Spleen (tissue), 11 donors: ENCODE measurements around the gene ABHD2. TPM values are rescaled to one million over a fixed set of nuclear protein-coding genes. Genes with fewer than 3 reads are reported as not detected.
"Not testable (repeated sequence)": the region's sequence is repeated elsewhere in the genome, so short reads cannot be mapped to it uniquely, and the experiment has no call there.

Experiments used
- DNase-seq: peaks from one replicate; pipeline ENCODE4 v3.0.0-alpha.2; 2020
- H3K27ac ChIP-seq, 8 donors: fragments of 200-600 bp; sonication (generic) in 7 of 8; 1 replicate in 4 of 8; 2 replicates in 4 of 8; pipeline versions ENCODE4 v1.5.0 to v1.8.0; 2016 to 2021; ENCODE audit warnings: inconsistent platforms in 4 of 8, mild to moderate bottlenecking in 4 of 8, moderate library complexity in 1 of 8
- H3K27me3 ChIP-seq, 7 donors: fragments of 200-600 bp; sonication (generic) in 6 of 7; replicated peaks in 1 of 7; 1 replicate in 4 of 7; 2 replicates in 3 of 7; pipeline versions ENCODE4 v1.5.0 to v1.8.0; 2016 to 2021; ENCODE audit warnings: inconsistent platforms in 3 of 7, mild to moderate bottlenecking in 1 of 7
- H3K36me3 ChIP-seq, 6 donors: fragments of 200-600 bp; sonication (generic) in 5 of 6; 1 replicate in 4 of 6; 2 replicates in 2 of 6; pipeline versions ENCODE4 v1.5.0 to v1.8.0; 2016 to 2021; ENCODE audit warnings: inconsistent platforms in 2 of 6
- H3K4me1 ChIP-seq, 6 donors: fragments of 200-600 bp; sonication (generic) in 5 of 6; 1 replicate in 3 of 6; 2 replicates in 3 of 6; pipeline versions ENCODE4 v1.5.0 to v1.8.0; 2016 to 2021; ENCODE audit warnings: inconsistent platforms in 3 of 6
- H3K4me3 ChIP-seq, 8 donors: fragments of 200-600 bp; sonication (generic) in 7 of 8; 1 replicate in 4 of 8; 2 replicates in 4 of 8; pipeline versions ENCODE4 v1.5.0 to v1.8.0; 2016 to 2021; ENCODE audit warnings: inconsistent platforms in 4 of 8, mild to moderate bottlenecking in 4 of 8, moderate library complexity in 2 of 8
- H3K9me3 ChIP-seq, 8 donors: fragments of 200-600 bp; sonication (generic) in 7 of 8; 1 replicate in 4 of 8; 2 replicates in 4 of 8; pipeline versions ENCODE4 v1.5.0 to v1.8.0; 2016 to 2021; ENCODE audit warnings: inconsistent platforms in 4 of 8
- CTCF ChIP-seq, 11 experiments: fragments of 200-600 bp in 7 of 11; fragments of 450-650 bp in 4 of 11; sonication (generic) in 4 of 11; IDR thresholded peaks in 8 of 11; conservative IDR thresholded peaks in 3 of 11; 1 replicate in 7 of 11; 2 replicates in 4 of 11; pipeline versions ENCODE4 v1.4.0 to v1.8.0; 2016 to 2021; ENCODE audit warnings: antibody characterized with exemption in 11 of 11, inconsistent platforms in 4 of 11, mild to moderate bottlenecking in 1 of 11
- POLR2A ChIP-seq, 3 donors: fragments of 450-650 bp; IDR thresholded peaks; one replicate each; pipeline ENCODE4 v1.5.1; 2017; ENCODE audit warnings: antibody characterized with exemption in 3 of 3, mild to moderate bottlenecking in 1 of 3
- POLR2AphosphoS5 ChIP-seq, 3 donors: sonication (generic); formaldehyde crosslinking; IDR thresholded peaks; one replicate each; pipeline ENCODE4 v1.5.1; 2017; ENCODE audit warnings: antibody characterized with exemption in 3 of 3
- WGBS, 5 donors: extraction: QIAGEN DNeasy Blood & Tissue Kit in 3 of 5; methylation state at CpG; one replicate each; pipeline versions ENCODE4 v1.1.5 to v1.1.7; 2013 to 2018; 5-methylcytosine and 5-hydroxymethylcytosine counted together
- intact Hi-C: fragments of 100-400 bp; cut with DNase I; formaldehyde crosslinking; loops from one replicate; pipeline ENCODE4 v1.15.0; 2023; ENCODE audit warnings: low total_unique reads
- polyA plus RNA-seq, 3 donors: library from polyadenylated mRNA; stranded (reverse); fragments of 200-250 nt; gene quantifications; one replicate each; pipeline ENCODE4 v1.2.1, GENCODE V29; 2013
- total RNA-seq, 7 donors: library from RNA; depleted of rRNA in 3 of 7; stranded (reverse); fragments of >200 nt in 3 of 7; fragmentation: NEBNext Ultra II Directional in 4 of 7; extraction: Animal tissue kit (Norgen Biotek cat#: 25700) in 4 of 7; gene quantifications; one replicate each; pipeline versions ENCODE4 v1.1.0 to v1.2.1, GENCODE V29; 2016 to 2021
- donor health status: healthy with polysubstance abuse.
- donor health status: DM: no; HTN: no; CAD: no; lungs with moderate emphysema.
- donor health status: DM: no; HTN: no; CAD: no.
- donor health status: Bipolar disorder and iron deficiency.
- donor health status: healthy.
- donor health status: DM: no; HTN: no; CAD: no.
- donor health status: DM: yes; HTN: yes; CAD: no.

ABHD2 gene
- total and polyA plus RNA-seq, 10 donors, result 2.1 to 158 (median 106) TPM

- peaks cover 8 to 37% (median 18%) of the 10 kb centered on the region in 6 donors for H3K4me1 ChIP-seq
- peak within 1 kb of the TSS in 7 of 8 donors; percentile 41 to 90 (median 63) for H3K27ac ChIP-seq
- H3K9me3 ChIP-seq, result peaks cover 0 to 7% (median 2%) of the 10 kb centered on the region in 8 donors
- peak; percentile 99 for DNase-seq
- peak; percentile 12 to 71 (median 51) for TF ChIP-seq CTCF (IDR thresholded peaks at IDR 0.05 in 8 of 11, conservative IDR thresholded peaks at IDR 0.05 in 3 of 11)
- peak in 1 of 3 donors; percentile 44 for TF ChIP-seq POLR2A (IDR thresholded peaks at IDR 0.05)
- peak; percentile 88 to 92 (median 89) for TF ChIP-seq POLR2AphosphoS5 (IDR thresholded peaks at IDR 0.05)
- peaks cover 0 to 18% (median 3%) of the 10 kb centered on the region in 6 donors for H3K36me3 ChIP-seq
- WGBS, 5 donors, result 0% methylated on average over 59 to 69 of the region's 69 CpGs
- intact Hi-C loops, result no loop called here
- no peaks in the 10 kb centered on the region for H3K27me3 ChIP-seq
- peak within 1 kb of the TSS; percentile 68 to 98 (median 85) for H3K4me3 ChIP-seq
These were observed 155.7 kb downstream of the ABHD2 start, which contains the start of gene FANCI for GRCh38 chr15:89243691-89244573. TSS of gene FANCI (plus strand) at chr15:89243979. CDS start at chr15:89247648, 3,669 bp downstream.

DNA sequence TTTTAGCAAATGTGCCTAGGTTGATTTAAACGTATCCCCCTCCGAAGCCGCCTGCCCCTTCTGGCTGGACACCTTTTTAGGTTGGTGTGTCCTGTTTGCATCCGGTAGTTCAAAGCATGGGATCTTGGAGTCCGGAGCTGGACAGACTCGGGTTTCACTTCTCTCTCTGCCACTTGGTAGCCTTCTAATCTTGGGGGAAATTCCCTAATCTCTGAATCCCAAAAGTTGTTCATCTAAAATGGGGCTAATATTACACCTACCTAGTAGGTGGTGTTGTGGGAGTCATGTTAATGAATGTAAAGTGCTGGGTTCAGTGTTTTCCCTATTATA, 156.3 kb downstream of the ABHD2 start:
- WGBS, 5 donors, result 0 to 1% (median 0%) methylated on average over 6 of the region's 6 CpGs
- intact Hi-C loops, result no loop called here
- Histone ChIP-seq H3K9me3 (peaks cover 0 to 6% (median 2%) of the 10 kb centered on the region in 8 donors), H3K4me1 (peaks cover 8 to 37% (median 18%) of the 10 kb centered on the region in 6 donors), H3K4me3 (peak overlapping the region; percentile 68 to 98 (median 85)), H3K27me3 (no peaks in the 10 kb centered on the region), H3K27ac (peak overlapping the region in 5 of 8 donors; percentile 58 to 90 (median 74)), H3K36me3 (peaks cover 0 to 24% (median 6%) of the 10 kb centered on the region in 6 donors)
- DNase-seq, result no peak
- no peak for TF ChIP-seq POLR2A (IDR thresholded peaks at IDR 0.05)

DNA sequence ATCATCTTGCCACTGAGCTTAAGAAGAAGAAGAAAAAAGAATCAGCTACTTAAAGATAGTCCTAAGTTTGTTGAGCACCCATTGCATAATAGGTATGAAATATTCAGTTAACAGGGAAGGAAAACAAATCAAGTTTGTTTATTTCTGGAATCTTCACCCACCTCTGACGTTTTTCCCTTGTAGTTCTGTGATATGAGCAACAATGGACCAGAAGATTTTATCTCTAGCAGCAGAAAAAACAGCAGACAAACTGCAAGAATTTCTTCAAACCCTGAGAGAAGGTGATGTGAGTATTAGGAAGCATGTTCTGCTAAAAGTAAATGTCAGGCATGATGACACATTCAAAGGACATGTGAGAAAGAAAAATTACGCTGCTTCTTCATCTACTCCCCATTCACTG, 159.2 kb downstream of the ABHD2 start:
- no peak for TF ChIP-seq CTCF (IDR thresholded peaks at IDR 0.05 in 8 of 11, conservative IDR thresholded peaks at IDR 0.05 in 3 of 11)
- TF ChIP-seq POLR2AphosphoS5 (IDR thresholded peaks at IDR 0.05), result no peak
- TF ChIP-seq POLR2A (IDR thresholded peaks at IDR 0.05), result no peak
- Histone ChIP-seq H3K4me1 (peaks cover 8 to 36% (median 18%) of the 10 kb centered on the region in 6 donors), H3K27me3 (no peaks in the 10 kb centered on the region), H3K9me3 (no peaks in the 10 kb centered on the region), H3K4me3 (no peak overlapping the region), H3K36me3 (peaks cover 0 to 33% (median 6%) of the 10 kb centered on the region in 6 donors), H3K27ac (no peak overlapping the region)
- intact Hi-C loops, result no loop called here
- no peak for DNase-seq
- 76 to 84% (median 78%) methylated on average over 2 of the region's 2 CpGs for WGBS, 5 donors

- DNase-seq, result no peak
- 96 to 99% (median 97%) methylated on average over 2 of the region's 2 CpGs for WGBS, 5 donors
- no peaks in the 10 kb centered on the region for H3K27me3 ChIP-seq
- H3K4me1 ChIP-seq, result peaks cover 8 to 25% (median 12%) of the 10 kb centered on the region in 6 donors
- intact Hi-C loops, result no loop called here
- peaks cover 0 to 33% (median 6%) of the 10 kb centered on the region in 6 donors for H3K36me3 ChIP-seq
- no peak overlapping the region for H3K4me3 ChIP-seq
- H3K27ac ChIP-seq, result no peak overlapping the region
- H3K9me3 ChIP-seq, result no peaks in the 10 kb centered on the region
- no peak for TF ChIP-seq POLR2A (IDR thresholded peaks at IDR 0.05)
- TF ChIP-seq CTCF (IDR thresholded peaks at IDR 0.05 in 8 of 11, conservative IDR thresholded peaks at IDR 0.05 in 3 of 11), result no peak
- TF ChIP-seq POLR2AphosphoS5 (IDR thresholded peaks at IDR 0.05), result no peak
These were observed 160.3 kb downstream of the ABHD2 start for GRCh38 chr15:89248584-89248983.

DNA sequence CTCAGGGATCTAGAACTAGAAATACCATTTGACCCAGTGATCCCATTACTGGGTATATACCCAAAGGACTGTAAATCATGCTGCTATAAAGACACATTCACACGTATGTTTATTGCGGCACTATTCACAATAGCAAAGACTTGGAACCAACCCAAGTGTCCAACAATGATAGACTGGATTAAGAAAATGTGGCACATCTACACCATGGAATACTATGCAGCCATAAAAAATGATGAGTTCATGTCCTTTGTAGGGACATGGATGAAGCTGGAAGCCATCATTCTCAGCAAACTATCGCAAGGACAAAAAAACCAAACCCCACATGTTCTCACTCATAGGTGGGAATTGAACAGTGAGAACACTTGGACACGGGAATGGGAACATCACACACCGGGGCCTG, 161.9 kb downstream of the ABHD2 start:
- intact Hi-C loops, H3K27ac ChIP-seq, H3K27me3 ChIP-seq, H3K9me3 ChIP-seq, H3K4me3 ChIP-seq, DNase-seq: not testable (repeated sequence)
- peaks cover 0 to 12% (median 0%) of the 10 kb centered on the region in 6 donors for H3K4me1 ChIP-seq
- H3K36me3 ChIP-seq, result peaks cover 0 to 45% (median 6%) of the 10 kb centered on the region in 6 donors
- WGBS, 5 donors, result 91 to 95% (median 92%) methylated on average over 5 of the region's 5 CpGs
